Measurements from ENCODE around the gene ATAD2B.

GRCh38 chr2:23862716-23863426 lies 64.1 kb downstream of the ATAD2B start:
- TF ChIP-seq ARNTL (CRISPR knock-in tag; IDR thresholded peaks at IDR 0.05; ENCODE audit: borderline replicate concordance, low read depth) (no peak), ZC3H10 (CRISPR knock-in tag; IDR thresholded peaks at IDR 0.05) (no peak), OSR1 (CRISPR knock-in tag; IDR thresholded peaks at IDR 0.05) (no peak), CREB5 (CRISPR knock-in tag; IDR thresholded peaks at IDR 0.05; ENCODE audit: low read depth) (no peak), SNAI2 (CRISPR knock-in tag; IDR thresholded peaks at IDR 0.05) (no peak), ZFP30 (CRISPR knock-in tag; IDR thresholded peaks at IDR 0.05) (no peak), TCF4 (CRISPR knock-in tag; IDR thresholded peaks at IDR 0.05; ENCODE audit: borderline replicate concordance) (no peak), TSHZ2 (CRISPR knock-in tag; IDR thresholded peaks at IDR 0.05) (no peak), CSDC2 (CRISPR knock-in tag; IDR thresholded peaks at IDR 0.05) (no peak), ZFP3 (CRISPR knock-in tag; IDR thresholded peaks at IDR 0.05) (no peak)
